Dedifferentiated amniotic fluid mesenchymal stem cell (primary cell): ENCODE data around the gene MYO5A.

ENCODE experiments used
- DNase-seq: peaks from one replicate; pipeline ENCODE4 v3.0.0-alpha.2; 2016; ENCODE audit errors: extremely low spot score

MYO5A gene

DNA sequence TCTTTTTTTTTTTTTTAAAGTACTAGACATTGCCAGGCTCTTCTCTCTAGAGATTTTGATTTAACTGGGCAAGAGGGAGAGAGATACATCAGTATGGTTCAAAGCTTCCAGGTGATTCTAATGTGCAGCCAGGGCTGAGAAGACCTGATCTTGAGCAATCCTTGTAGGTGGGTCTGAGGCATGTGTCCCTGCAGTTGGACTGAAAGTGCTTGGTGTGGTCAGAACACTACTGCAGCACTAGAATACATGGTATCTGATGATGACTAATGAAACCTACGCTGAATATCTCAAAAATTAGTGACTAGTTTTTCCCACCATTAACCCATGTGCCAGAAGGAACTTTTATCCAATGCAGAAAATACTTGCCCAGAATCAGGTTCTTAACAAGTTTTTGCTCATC lies 198.7 kb downstream of the MYO5A start:
- no peak for DNase-seq

DNA sequence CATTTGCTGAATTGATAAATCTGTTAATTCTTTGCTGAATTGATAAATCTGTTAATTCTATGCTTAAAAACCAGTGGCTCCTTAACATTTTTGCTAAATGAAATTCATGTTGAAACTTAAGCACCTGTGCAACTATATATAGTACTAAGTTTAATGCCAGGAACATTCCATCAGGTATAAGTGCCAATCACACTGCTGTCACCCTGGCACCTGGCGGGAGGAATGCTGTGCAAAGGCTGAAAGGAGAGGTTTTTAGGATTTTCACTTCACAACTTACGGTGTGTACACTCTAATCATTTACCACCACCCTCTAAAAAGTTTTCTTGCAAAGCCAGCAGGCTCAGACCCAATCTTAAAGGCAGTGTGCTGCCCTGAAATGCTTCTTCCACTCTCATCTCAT lies 199.5 kb downstream of the MYO5A start:
- no peak for DNase-seq

DNA sequence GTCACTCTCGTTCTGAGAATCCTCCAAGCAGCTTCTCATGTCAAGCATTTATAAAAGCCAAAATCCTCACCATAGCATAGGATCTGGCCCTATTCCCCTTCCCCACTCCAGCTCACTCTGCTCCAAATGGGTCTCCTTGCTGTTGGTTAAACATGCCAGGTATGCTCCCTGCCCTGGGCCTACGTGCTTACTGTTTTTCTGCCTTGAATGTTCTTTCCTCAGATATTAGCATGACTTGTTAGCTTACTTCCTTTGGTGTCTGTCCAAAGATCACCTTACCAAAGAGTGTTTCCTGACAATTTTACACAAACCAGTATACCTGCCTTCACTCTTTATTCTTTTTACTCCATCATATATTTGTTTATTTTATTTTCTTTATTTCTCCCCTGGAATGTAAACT lies 200.0 kb downstream of the MYO5A start:
- no peak for DNase-seq

DNA sequence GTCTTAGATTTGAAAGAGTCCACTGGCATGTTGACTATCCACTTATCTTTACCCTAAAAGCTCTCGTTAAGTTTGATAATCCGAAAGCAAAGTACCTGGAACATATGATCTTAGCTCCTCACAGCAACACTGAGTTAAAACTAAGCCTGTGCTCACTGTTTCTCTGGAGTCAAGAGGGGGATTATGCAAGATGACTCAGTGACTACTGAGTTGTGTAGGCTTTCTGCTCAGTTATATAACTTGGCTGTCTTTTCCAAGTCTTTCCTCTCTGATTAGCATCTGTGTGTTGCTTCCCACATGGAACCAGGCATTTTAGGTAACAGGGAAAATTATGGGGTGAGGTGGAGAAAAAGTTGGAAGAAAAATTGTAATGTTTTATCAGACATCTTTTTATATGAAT lies 201.9 kb downstream of the MYO5A start:
- DNase-seq, result no peak

DNA sequence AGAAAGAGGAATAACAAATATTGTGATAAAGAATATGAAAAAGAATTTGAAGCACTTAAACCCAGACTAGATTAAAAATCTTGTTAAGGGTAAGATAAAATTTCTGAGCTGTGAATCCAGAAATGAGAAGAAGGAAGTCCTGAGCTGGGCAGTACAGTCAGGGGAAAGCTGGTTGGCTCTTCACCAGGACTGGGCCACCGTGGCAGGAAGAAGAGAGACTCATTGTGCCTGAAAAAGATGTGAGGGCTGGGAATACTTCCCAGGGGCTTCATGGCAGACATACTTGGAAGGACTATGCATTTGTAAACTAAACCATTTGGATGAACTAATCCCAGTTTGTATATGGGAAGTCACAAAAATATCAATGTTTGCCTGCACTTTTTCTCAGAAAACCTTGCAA lies 204.6 kb downstream of the MYO5A start:
- no peak for DNase-seq

DNA sequence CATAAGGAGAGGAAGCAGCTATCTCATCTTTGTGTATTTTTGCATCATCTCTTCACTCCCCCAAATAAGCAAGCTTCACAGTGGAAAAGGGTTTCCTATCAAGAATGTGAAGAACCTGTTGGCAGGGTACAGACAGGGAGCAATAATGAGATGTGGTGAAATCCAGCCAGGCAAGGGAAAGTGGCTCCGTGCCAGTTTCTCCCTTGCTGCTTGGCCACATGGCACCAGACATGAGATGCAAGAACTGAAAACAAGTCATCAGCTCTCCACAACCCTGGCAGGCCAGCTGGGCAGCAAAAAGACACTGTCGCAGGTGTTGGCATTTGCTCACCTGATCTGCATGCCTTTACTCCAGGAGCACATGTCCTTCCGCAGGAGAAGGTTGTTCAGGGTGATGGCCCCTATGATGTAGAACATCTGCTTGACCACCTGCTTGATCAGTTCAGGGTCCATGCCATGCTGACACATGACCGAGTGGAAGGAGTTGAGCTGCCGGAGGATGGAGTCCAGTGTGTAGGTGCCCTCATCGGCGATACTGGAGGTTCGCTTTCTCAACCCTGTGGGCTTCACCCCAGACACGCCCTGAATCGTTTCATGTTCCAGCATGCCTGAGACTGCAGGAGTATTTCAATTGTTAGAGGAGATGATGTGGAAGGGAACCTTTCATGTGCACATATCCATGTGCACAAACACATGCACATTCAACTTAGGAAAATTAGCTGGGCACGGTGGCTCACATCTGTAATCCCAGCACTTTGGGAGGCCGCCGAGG lies 209.8 kb downstream of the MYO5A start:
- DNase-seq, result no peak

DNA sequence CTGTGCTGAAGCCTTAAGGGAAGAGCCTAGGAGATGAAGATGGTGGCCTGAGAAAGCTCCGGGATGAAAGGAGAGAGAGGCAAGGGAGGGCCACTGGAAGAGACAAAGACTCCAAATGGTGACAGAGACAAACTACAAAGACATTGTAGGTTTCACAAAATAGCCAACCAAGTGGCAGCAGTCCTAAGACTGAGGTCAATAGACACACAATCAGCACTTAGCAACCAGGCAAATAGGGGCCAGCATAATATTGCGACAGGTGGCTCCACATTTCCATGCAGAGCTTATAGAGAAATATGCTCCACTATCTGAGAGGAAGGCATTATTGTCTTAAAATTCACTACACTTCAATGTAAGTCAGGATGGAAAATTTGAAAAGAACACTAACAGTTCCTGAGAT lies 211.0 kb downstream of the MYO5A start:
- DNase-seq, result no peak

DNA sequence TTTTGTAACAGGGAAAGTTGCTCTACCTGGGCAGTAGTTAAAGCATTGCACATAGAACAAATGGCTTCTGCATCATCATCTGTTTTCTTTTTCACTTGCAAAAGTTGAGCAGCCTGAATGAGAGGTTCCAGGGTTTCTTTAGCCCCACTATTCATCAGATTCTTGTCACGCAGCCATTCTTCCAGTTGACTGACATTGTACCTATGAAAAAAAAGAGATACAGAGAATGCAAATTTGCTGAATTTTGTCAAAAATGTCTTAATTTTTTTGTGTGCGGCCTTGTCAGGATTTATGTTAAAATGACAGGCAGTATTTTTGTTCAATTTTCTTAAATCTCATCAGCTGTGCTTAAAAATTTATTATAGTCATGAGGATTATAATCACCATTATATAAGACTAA lies 211.7 kb downstream of the MYO5A start:
- DNase-seq, result no peak

DNA sequence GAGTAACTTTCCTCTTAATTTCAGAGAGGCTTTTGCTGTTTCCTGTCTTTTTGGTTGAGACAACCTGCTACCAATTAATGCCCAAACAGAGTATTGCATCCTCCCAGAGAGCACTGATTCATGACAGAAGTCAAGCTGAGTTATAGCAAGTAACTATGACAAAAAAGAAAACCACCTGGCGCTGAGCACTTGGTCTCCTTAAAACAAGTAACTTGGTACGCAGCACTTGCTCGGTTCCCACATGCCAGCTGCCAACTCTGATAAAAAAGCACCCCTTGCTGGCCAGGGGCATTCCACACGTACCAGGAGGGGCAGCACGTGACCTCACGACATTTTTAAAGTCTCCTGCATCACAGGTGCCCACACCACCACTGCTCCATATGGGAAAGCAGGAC lies 219.5 kb downstream of the MYO5A start:
- DNase-seq, result no peak

DNA sequence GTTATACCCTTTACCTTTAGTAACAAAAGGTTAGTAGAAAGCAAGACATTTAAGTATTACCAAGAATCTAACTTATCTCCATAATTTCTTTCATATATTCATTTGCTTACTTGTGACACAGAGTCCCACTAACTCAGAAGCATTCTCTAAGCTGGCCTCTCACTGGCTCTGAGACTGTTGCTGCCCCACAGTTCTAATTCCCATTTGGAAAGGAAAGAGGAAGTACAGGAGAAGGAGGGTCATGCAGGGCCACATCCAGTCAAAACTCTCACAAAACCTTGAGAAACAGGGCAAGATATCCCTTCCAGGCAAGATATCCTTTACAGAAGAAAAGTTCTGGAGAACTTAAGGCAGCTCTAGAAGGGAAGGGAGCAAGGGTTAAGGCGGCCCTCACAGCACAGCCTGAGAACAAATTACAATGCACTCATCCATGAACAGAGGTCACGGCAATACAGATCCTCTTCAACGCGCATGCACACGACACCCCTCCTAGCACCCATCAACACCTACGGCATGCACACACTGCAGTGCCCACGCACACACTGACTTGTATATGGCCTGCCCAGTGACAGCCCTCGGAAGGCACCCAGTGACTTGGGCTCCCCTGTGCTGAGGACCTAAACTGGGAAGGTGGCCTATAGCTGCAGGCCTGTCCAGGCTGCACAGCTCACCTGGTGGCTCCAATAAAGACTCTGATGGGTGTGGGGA lies 220.1 kb downstream of the MYO5A start:
- no peak for DNase-seq

DNA sequence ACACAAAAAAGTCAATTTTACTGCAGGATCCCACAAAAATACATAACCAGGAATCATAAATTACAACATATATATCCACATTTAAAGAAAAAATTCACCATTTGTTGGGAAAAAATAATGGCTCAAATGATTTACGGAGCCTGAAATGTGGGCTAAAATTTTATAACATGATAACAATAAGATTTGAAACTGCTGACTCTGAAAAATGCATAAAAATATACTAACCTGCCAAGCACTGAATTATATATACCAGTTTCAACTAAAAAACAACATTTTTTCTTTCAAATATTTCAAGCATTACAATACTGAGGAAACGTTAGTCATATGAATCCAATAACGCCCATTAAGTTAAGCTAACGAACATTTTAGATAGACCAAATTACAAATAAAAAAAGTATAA lies 220.8 kb downstream of the MYO5A start:
- DNase-seq, result no peak

DNA sequence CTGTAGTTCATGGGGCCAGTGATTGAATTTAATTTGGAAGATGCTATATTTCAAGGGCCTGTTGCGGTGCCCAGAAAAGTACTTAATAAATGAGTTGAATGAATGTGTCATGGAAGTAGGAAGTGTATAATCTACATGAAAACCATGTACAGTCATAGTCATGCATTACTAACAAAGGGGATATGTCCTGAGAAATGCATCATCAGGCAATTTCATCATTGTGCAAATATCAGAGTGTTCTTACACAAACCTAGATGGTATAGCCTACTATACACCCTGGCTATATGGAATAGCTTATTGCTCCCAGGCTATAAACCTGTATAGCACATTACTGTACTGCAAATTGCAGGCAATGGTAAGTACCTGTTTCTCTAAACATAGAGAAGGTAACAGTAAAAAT lies 222.4 kb downstream of the MYO5A start:
- DNase-seq, result no peak

DNA sequence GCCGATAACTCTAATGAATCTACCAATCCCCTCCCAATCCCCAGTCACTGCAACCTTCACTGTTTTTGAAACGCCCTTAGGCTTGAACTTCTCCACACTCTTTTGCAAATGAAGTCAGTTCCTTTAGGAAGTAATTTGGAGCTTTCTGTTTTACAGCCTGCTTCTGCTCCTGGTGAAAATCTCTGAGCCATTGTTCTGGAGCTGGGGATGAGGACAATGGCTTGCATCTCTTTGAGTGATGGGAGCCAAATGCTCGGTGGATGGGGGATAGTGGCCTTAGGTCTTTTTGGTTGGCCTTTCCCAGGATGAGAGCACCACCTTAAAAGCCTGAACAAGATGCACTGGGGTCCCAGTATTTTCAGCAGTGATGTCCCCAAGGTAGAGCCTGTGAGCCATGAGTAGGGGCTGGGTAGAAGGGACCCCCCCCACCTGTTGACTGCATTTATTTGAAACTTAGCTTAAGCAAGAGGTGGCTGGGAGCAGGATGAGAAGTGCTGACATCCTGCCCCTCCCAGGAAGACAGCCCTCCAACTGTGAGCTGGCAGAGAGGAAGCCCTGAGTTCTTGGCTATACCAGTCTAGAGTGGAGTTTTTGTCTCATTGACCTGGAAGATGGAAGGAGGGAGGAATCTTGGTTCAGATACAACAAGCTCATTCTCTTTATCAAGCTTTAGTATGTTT lies 225.4 kb downstream of the MYO5A start:
- DNase-seq, result no peak

DNA sequence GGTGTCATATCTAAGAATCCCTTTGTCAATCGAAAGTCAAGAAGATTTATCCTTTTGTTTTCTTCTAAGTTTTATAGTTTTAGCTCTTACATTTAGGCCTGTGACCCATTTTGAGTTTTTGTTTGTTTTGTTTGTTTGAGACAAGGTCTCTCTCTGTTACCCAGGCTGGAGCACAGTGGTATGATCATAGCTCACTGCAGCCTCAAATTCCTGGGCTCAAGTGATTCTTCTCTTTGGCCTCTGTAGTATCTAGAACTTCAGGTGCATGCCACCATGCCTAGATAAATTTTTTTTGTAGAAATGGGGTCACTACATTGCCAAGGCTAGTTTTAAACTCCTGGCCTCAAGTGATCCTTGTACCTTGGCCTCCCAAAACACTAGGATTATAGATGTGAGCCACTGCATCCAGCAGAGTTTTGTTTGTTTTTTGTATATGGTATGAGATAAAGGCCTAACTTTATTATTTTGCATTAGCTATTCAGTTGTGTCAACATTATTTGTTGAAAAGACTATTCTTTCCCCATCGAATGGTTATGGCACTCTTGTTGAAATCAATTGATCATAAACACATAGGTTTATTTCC lies 227.3 kb downstream of the MYO5A start:
- DNase-seq, result no peak

DNA sequence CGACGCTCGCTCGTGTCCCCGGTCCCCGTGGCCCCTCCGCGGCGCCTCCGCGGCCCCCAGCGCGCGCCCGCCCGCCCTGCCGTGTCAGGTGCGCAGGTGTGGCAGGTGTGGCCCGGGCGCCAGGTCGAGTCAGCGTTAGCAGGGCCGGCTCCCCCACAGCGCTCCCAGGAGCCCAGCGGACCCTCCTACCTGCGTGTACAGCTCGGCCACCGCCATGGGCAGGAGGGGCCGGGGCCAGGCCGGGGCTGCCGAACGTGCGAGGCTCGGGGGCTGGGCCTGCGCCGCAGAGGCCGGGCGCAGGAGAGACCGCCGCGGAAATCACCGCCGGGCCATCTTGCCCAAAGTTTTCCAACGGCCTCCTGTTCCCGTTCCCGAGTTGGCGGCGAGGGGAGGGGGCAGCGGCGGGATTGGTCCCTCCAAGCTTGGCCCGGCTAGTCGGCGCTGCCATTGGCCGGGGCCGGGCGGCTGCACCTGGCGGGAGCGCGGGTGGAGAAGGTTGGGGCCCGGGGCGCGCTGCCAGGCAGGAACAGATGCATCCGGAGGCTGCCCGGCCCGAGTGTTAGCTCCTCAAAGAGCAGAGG lies 233.2 kb downstream of the MYO5A start, which contains the start of gene MYO5C:
Gene MYO5C (minus strand): TSS at position 384 of the 581 bp plus-strand sequence. CDS start 168 bp downstream, at position 216.
- no peak for DNase-seq

DNA sequence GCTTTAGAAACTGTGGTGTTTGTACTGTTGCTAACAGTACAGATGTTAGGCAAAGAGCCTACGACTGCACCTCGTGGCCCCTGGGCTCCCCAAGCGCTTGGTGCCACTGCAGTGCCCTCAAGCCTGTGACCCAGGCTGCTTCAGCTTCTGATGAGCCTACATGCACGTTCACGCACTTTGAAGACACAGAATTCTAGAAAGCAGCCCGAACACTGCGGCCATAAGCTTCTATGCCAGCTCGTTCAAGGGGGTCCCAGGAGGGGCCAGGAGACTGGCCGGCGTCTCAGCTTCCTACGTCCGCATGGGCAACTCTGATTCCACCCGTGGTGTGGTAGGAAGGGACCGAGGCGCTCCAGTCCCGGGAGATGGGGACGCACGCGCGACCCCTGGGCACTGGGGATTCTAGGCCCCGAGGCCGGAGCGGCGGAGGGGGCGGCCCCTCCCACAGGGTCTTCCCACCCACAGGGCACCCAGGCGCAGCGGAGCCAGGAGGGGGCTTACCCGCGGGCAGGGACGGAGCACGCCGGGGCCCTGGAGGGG lies 233.7 kb downstream of the MYO5A start:
- no peak for DNase-seq

DNA sequence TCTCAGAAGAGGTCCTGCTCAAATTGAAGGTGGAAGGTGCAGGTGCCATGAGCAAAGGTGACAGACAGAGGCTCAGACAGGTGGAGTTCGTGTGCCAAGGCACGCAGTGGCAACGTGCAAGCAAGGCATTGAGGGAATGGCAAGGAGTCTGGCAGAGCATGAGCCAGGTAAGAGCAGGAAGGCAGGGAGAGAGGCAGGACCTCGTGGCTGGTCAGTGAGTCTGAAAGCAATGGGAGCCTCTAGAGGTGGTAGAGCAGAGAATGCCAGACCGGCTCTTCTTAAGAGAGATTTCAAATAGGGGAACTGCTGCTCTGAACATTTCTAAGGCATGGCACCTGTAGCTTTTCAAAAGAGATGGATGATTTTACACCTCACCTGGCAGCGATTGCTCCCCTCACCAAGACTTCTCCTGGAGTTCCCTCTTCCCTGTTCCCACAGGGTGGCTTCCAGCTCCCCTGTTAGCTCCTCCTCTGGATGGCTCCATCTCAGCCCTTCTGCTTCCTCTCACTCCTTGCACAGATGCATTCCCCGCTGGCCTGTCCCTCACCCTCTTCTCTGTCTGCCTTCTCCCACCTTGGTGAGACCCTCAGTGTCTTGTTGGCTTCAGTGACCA lies 235.8 kb downstream of the MYO5A start:
- DNase-seq, result no peak

DNA sequence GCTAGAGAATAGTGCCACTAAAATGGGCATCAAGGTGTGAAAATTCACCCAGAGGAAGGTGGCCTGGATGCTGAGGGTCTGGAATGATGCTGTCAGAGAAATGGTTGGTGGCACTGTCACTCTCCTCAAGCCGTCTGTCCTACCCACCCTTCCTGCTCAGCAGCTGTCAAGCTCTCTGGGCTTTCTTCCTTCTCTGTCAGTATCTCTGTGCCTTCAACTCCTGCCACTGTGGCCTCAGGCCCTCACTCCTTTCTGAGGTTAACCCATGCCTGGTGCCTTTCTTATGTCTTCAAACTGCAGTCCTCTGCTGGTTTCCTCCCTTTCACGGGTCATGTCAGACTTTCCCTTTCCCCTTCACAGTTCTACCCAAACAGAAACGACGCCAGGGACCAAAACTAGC lies 237.5 kb downstream of the MYO5A start:
- DNase-seq, result no peak

DNA sequence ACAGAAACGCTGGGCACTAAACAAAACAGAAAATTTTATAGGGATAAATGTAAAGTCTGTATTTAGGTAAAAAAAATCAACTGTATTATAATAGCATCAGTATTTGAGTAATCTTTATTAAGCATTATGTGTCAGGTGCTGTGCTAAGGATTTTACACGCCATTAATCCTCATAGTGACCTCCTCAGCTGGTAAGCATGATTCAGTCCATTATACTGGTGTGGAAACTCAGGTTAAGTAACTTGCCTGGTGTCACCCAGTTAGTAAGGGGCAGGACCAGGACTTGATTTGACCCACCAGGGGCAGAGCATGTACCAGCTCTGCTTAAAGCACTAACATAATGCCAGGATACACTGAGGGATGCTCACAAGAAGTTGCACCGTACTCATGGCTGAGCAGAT lies 237.9 kb downstream of the MYO5A start:
- no peak for DNase-seq

DNA sequence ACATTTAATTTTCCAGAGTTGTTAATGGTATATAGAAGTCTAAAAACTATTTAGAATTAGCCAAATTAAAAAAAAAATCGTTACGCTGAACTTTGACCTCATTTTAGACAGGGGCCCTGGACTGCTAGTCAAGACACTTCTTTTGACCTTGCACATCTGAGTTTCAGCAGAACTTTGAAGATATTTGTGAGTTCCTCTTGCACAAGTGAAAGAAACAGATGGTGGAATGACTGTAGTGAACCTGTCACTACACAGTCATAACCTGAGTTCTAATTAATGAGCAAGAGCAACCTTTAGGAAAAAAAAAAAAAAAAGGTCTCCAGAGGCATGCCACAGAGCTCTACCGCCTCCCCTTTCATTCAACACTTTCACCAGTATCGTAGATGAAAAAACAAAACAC lies 238.4 kb downstream of the MYO5A start:
- DNase-seq, result no peak

DNA sequence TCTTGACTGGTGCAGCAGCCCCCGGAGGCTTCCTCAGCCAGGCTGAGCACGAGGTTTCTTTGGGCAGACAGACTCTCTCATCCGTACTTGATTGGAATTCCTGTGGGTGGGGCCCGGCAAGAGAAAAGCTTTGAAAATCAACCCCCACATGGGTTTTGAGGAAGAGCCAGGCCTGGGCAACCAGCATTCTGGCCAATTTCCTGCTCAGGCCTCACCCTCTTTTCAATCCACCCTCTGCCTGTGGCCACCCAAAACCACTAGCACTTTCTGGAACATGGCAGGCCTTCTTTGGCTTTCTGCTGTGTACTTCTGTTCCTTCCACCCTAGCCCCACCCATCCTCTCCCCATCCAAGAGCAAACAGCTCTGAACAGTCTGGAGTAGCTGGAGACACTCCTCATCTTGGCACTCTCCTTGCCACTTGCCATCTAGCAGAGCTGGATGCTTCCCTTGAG lies 239.0 kb downstream of the MYO5A start:
- no peak for DNase-seq
